Left renal pelvis (tissue), 4 donors: ENCODE data around the gene CCSER1. TPM values are rescaled to one million over a fixed set of nuclear protein-coding genes. Genes with fewer than 3 reads are reported as not detected.
"Not testable (repeated sequence)": the region's sequence is repeated elsewhere in the genome, so short reads cannot be mapped to it uniquely, and the experiment has no call there.

Experiments
- DNase-seq, 4 donors: peaks; one replicate each; pipeline ENCODE4 v3.0.0-alpha.2; 2013; ENCODE audit warnings: low read depth in 4 of 4, low spot score in 3 of 4
- polyA plus RNA-seq, 4 donors: library from polyadenylated mRNA; unstranded; fragments of 120-200 nt; gene quantifications; one replicate each; pipeline ENCODE4 v1.2.1, GENCODE V29; 2013; ENCODE audit not compliant: insufficient read length in 4 of 4

CCSER1 gene
- polyA plus RNA-seq, 4 donors: 0.60 to 23.4 (median 18.5) TPM

- no peak for DNase-seq
Observed at GRCh38 chr4:90641861-90642599, 514.8 kb downstream of the CCSER1 start.

DNA sequence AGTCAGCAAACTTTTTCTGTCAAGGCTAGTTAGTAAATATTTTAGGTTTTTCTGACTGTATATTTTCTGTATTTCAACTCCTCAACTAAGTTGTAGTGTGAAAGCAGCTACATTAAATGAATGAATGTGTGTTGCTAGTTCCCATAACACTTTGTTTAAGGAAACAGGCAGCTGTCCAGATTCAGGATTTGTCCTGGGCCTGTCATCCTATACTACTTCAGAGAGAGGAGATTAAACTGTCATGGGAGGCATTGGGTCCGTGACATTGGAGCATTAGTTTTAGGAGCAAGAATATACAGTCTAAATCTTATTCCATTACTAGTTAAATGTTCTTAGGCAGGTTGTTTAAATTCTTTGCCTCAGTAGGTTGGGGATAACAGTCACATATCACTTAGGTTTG, 516.0 kb downstream of the CCSER1 start:
- no peak for DNase-seq

DNA sequence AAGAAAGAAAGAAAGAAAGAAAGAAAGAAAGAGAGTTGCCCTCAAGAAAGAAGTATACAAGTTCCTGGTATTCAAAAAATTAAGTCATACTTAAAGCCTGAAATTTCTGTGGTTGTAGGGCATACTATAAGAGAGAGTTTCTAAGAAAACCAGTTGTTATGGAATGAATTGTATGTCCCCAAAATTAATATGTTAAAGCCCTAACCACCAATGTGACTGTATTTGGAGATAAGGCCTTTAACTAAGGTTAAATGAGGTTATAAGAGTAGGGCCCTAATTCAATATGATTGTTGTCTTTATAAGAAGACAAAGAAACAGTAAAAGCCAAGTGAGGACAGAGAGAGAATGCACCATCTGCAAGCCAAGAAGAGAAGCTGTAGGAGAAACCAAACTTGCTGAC, 521.1 kb downstream of the CCSER1 start:
- DNase-seq: no peak

- DNase-seq: no peak
Observed at GRCh38 chr4:90648791-90649190, 521.6 kb downstream of the CCSER1 start.

DNA sequence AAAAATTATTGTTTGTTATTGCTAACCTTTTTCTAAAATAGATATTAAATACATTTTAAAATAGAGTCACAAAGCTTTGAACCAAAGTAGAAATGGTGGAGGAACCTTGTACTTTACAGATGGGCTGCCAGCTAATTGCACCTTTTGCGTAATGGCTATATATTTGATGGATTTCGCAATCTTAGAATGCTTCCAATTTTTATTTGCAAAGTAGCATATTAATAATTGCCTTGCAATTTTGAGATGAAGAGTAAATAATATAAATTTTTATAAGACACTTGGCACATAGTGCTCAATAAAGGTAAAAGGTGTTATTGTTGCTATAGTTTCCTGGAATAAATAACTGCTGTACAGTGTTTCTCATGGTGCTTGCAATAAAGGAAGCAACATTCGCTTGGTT, 533.5 kb downstream of the CCSER1 start:
- no peak for DNase-seq

DNA sequence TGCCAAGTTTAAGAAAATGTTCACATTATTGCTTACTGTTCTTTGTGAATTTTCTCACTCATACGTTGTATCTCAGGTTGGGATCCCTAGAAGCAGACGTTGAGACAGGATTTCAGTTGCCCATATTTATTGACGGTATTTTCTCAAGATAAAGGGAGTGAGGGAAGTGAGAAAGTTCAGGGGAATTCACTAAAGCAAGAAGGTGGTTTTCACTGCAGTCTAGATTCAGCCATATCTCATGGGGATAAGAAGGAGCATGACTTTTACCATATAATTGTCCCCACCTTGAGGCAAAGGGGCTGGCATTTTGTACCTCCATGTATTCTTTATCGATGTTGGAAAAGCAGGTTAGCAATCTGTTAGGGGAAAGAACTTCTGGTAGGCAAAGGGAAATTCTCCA, 543.0 kb downstream of the CCSER1 start:
- DNase-seq: no peak

GRCh38 chr4:90689739-90690138, 562.5 kb downstream of the CCSER1 start:
- no peak for DNase-seq

DNA sequence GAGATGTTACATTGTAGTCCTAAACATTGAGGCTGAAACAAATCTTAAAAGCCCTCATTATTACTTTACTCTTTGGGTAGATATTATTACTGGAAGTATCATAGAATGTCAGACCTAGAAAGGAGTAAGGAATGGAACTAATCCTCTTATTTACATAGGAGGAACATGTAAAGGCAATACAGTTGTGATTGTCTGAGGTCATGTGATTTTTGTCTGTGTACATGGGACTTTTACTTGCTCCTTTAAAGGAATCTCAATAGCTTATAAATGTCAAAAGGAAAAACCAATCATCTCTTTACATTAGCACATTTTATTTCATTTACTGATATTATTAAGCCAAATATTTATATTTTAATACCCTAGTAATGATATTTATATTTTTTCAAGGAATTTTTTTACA, 568.2 kb downstream of the CCSER1 start:
- no peak for DNase-seq

DNA sequence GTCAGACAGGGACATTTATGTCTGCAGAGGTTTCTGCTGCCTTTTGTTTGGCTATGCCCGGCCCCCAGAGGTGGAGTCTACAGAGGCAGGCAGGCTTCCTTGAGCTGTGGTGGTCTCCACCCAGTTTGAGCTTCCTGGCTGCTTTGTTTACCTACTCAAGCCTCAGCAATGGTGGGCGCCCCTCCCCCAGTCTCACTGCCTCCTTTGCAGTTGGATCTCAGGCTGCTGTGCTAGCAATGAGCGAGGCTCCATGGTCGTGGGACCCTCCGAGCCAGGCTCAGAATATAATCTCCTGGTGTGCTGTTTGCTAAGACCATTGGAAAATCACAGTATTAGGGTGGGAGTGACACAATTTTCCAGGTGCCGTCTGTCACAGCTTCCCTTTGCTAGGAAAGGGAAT, 578.3 kb downstream of the CCSER1 start:
- DNase-seq: not testable (repeated sequence)

GRCh38 chr4:90715242-90715641, 588.0 kb downstream of the CCSER1 start:
- no peak for DNase-seq

DNA sequence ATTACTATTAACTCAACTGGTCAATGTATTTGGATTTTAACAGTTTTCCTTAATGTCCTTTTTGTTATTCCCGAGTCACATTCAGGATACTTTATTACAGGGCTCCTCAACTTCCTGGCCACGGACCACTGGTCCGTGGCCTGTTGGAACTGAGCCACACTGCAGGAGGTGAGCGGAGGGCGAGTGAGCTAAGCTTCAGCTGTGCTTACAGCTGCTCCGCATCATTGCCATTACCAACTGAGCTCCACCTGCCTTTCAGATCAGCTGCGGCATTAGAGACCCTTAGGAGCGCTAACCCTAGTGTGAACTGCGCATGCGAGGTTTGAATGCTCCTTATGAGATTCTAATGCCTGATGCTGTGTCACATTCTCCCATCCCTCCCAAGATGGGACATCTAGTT, 591.7 kb downstream of the CCSER1 start:
- DNase-seq: peak; percentile 6 to 44 (median 22)

- no peak for DNase-seq
Observed at GRCh38 chr4:90727938-90728337, 600.7 kb downstream of the CCSER1 start.

DNA sequence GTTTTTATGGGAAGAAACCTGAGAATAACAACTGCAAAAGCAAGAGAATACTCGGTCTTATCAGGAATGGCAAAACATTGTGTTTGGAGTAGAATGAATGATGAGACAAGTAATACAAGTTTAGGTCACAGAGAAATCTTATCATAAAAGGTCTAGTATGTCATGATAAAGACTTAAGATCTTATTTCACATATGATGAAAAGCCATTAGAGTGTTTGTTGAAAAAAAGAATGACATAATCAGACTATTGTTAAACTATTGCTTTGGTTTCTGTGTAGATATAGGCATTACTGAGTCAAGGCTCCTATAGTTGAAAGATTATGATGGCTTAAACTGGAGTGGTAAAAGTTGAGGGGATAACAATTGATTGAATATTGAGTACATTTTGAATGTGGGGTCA, 603.6 kb downstream of the CCSER1 start:
- no peak for DNase-seq

GRCh38 chr4:90733211-90733610, 606.0 kb downstream of the CCSER1 start:
- no peak for DNase-seq

GRCh38 chr4:90745176-90745575, 618.0 kb downstream of the CCSER1 start:
- no peak for DNase-seq

- DNase-seq: no peak
Observed at GRCh38 chr4:90753068-90753467, 625.9 kb downstream of the CCSER1 start.

GRCh38 chr4:90757534-90758060, 630.4 kb downstream of the CCSER1 start:
- DNase-seq: no peak

GRCh38 chr4:90760059-90760458, 632.9 kb downstream of the CCSER1 start:
- DNase-seq: no peak

DNA sequence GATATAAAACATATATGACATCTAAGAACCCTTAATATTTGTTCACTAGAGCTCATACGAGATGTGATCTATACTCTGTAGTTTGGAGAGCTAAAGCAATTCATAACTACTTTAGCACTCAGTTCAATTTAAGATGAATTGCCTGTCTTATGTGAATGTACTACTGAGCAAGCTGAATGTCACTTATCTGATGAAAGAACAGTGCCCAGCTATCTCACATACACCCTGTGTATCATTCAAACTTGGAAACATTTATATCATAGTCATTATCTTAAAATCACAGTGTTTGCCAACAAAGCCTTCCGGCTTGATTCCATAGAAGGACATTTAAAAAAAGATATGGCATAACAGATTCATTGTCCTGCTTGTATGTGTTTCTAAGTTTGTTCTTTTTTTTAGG, 639.6 kb downstream of the CCSER1 start:
- no peak for DNase-seq

DNA sequence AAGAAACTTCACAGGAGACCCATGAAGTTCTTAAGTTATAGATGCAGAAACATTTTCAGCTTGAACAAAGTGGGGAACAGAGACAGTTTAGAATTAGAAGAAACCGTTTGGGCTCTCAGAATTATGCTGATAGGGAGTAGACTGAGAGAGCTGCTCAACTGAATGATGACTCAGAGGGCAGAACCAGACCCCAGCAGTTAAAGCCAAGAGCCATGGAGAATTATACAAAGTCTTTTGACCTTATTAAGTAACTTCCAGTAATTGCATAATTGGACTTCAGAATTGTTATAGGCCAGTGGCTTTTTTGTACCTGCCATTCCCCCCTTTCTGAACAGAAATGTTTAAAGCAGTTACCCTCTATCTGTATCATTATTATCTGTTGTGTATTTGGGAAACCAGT, 642.1 kb downstream of the CCSER1 start:
- DNase-seq: no peak

DNA sequence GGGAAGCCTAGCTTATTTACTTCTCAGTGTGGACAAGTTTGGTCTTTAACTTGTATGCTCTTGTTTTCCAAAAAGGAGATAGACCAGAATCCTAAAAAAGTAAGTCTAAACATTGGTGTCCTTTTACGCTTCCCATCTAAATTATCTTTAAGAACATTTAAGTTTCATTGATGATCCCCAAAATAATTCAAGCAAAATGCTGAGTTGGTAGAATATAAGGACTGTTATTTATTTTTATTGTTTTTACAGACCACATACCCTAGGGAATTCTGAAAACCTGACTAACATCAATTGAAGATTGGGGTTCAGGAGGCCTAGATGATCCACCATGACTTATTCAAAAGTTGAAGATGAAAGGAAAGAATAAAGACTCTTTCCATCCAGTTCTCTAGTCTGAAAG, 653.0 kb downstream of the CCSER1 start:
- DNase-seq: no peak

DNA sequence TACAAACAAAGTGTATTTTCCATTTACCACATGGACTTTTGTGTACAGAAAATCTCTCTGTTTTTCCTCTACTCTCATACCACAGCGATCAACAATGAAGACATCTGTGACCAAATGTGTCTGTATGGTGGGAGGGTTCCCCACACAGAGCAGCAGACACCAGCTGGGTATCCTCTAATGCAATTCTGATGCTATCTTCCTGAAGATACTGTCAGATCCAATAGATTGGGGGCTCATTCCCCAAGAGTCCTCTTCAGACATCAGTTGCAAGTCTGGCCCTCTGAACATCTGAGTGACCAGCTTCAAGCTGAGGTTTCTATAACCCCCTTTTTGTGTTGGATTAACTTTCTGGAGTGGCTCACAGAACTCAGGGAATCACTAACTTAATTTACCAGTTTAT, 659.4 kb downstream of the CCSER1 start:
- no peak for DNase-seq

DNA sequence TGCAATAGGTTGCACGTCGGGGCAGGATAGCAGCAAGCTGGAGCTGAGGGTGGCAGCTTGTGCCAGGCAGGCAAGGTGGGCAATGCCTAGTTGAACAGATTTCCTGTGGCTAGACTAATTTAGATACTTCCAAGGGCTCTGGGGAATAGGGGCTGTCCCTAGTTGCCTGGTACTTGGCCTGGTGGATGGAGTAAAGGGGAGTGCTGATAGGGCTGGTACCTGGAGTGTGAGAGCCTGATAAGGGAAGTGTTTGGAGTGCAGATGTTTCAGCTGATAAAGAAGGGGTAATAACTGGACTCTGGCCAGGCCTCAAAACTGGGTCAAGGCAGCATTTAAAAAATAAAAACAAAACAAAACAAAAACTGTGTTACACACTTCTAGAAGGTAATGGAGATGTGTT, 665.5 kb downstream of the CCSER1 start:
- no peak for DNase-seq
